Activated naive CD4-positive, alpha-beta T cell treated with anti-CD3 and anti-CD28 coated beads, Interleukin-2, amount 10 ng/mL, durations not matched to agents 7 days and 5 days (primary cell): Measurements from ENCODE around the gene ARL15.
"Not testable (repeated sequence)": the region's sequence is repeated elsewhere in the genome, so short reads cannot be mapped to it uniquely, and the experiment has no call there.

Experiments
- CTCF ChIA-PET: fragments of 350-600 bp; sonication (Branson Sonifier 250); formaldehyde crosslinking; loops from one replicate; lab custom pipeline; 2021; ENCODE audit warnings: antibody characterized with exemption; lab: Charles Lee
- DNase-seq: peaks from one replicate; pipeline ENCODE4 v3.0.0-alpha.2; 2020
- H3K27ac Mint-ChIP-seq: one replicate; pipeline ENCODE4 v1.8.0; 2021; ENCODE audit warnings: mild to moderate bottlenecking, moderate library complexity, mixed read lengths
- H3K27me3 Mint-ChIP-seq: one replicate; pipeline ENCODE4 v1.8.0; 2021; ENCODE audit warnings: mild to moderate bottlenecking, mixed read lengths
- H3K36me3 Mint-ChIP-seq: one replicate; pipeline ENCODE4 v1.8.0; 2021; ENCODE audit warnings: mixed read lengths
- H3K4me1 Mint-ChIP-seq: one replicate; pipeline ENCODE4 v1.8.0; 2021; ENCODE audit warnings: mixed read lengths
- H3K4me3 Mint-ChIP-seq: one replicate; pipeline ENCODE4 v1.8.0; 2021; ENCODE audit warnings: mild to moderate bottlenecking, moderate library complexity, mixed read lengths
- H3K9me3 Mint-ChIP-seq: one replicate; pipeline ENCODE4 v1.8.0; 2021; ENCODE audit warnings: mixed read lengths

ARL15 gene

GRCh38 chr5:54073131-54073530 lies 237.2 kb downstream of the ARL15 start:
- DNase-seq, result no peak
- Mint-ChIP-seq H3K27me3 (no peaks in the 10 kb centered on the region), H3K4me3 (no peak overlapping the region), H3K4me1 (no peaks in the 10 kb centered on the region), H3K36me3 (no peaks in the 10 kb centered on the region), H3K27ac (no peak overlapping the region), H3K9me3 (no peaks in the 10 kb centered on the region)
- CTCF ChIA-PET, result no interaction called here

DNA sequence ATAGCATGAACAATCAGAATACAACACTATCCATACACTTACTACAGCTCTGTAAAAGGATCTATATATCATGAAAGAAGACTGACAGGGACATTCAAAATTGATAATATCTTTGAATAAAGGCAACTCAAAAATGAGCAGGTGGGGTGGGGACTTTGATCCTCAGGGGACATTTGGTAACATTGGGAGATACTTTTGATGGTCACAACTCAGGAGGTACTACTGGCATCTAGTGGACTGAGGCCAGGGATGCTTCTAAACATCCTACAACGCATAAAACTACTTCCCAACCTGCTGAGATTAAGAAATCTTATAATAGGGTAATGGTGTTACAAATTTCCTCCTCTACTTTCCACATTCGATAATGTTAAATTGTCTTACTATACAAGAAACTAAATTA lies 243.9 kb downstream of the ARL15 start:
- H3K4me1 Mint-ChIP-seq, result no peaks in the 10 kb centered on the region
- no peak for DNase-seq
- no peaks in the 10 kb centered on the region for H3K36me3 Mint-ChIP-seq
- no peak overlapping the region for H3K4me3 Mint-ChIP-seq
- CTCF ChIA-PET, result no interaction called here
- no peaks in the 10 kb centered on the region for H3K9me3 Mint-ChIP-seq
- H3K27ac Mint-ChIP-seq, result no peak overlapping the region
- H3K27me3 Mint-ChIP-seq, result no peaks in the 10 kb centered on the region

- Mint-ChIP-seq H3K36me3 (no peaks in the 10 kb centered on the region), H3K27ac (no peak overlapping the region), H3K9me3 (no peaks in the 10 kb centered on the region), H3K4me1 (no peaks in the 10 kb centered on the region), H3K4me3 (no peak overlapping the region), H3K27me3 (no peaks in the 10 kb centered on the region)
- no peak for DNase-seq
- CTCF ChIA-PET, result no interaction called here
Observed at GRCh38 chr5:54063817-54064216, 246.6 kb downstream of the ARL15 start.

- H3K36me3 Mint-ChIP-seq, result peaks cover 1% of the 10 kb centered on the region
- DNase-seq, result no peak
- H3K27me3 Mint-ChIP-seq, result no peaks in the 10 kb centered on the region
- no peak overlapping the region for H3K4me3 Mint-ChIP-seq
- no peaks in the 10 kb centered on the region for H3K9me3 Mint-ChIP-seq
- no peak overlapping the region for H3K27ac Mint-ChIP-seq
- no peaks in the 10 kb centered on the region for H3K4me1 Mint-ChIP-seq
- CTCF ChIA-PET, result no interaction called here
Observed at GRCh38 chr5:54062958-54063357, 247.4 kb downstream of the ARL15 start.

DNA sequence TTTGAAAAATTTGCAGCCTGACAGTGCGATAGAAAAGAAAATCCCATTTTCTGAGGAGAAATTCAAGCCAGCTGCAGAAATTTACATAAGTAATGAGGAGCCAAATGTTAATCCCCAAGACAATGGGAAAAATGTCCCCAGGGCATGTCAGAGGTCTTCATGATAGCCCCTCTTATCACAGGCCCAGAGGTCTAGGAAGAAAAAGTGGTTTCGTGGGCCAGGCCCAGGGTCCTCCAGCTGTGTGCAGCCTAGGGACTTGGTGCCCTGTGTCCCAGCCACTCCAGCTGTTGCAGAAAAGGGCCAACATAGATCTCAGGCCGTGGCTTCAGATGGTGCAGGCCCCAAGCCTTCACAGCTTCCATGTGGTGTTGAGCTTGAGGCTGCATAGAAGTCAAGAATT lies 249.5 kb downstream of the ARL15 start:
- H3K9me3 Mint-ChIP-seq, H3K36me3 Mint-ChIP-seq, H3K27me3 Mint-ChIP-seq, CTCF ChIA-PET, H3K4me1 Mint-ChIP-seq, H3K4me3 Mint-ChIP-seq, H3K27ac Mint-ChIP-seq, DNase-seq: not testable (repeated sequence)

DNA sequence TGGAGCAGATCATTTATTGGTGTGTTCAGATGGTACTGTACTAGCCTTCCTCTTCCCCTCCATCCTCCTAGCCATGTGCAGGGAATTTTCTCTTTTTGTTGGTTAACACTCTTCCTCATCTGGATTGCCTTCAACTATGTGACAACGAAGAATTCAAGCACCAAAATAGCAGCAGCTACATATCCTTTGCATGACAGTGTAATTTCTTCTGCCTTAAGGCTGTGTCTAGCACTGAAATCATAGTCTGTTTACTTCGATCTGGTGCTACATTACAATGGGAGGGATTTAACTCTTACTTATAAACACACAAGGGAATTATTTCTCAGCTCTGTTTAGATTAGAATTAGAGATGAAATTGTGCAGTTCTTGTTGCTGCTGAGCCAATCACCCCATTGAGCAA lies 260.4 kb downstream of the ARL15 start:
- H3K9me3 Mint-ChIP-seq, result no peaks in the 10 kb centered on the region
- no peak for DNase-seq
- no peak overlapping the region for H3K4me3 Mint-ChIP-seq
- no peaks in the 10 kb centered on the region for H3K36me3 Mint-ChIP-seq
- H3K27ac Mint-ChIP-seq, result no peak overlapping the region
- CTCF ChIA-PET, result no interaction called here
- no peaks in the 10 kb centered on the region for H3K27me3 Mint-ChIP-seq
- H3K4me1 Mint-ChIP-seq, result no peaks in the 10 kb centered on the region

GRCh38 chr5:54049144-54049543 lies 261.2 kb downstream of the ARL15 start:
- Mint-ChIP-seq H3K27ac (no peak overlapping the region), H3K36me3 (no peaks in the 10 kb centered on the region), H3K9me3 (no peaks in the 10 kb centered on the region), H3K4me1 (no peaks in the 10 kb centered on the region), H3K4me3 (no peak overlapping the region), H3K27me3 (no peaks in the 10 kb centered on the region)
- DNase-seq, result no peak
- CTCF ChIA-PET, result no interaction called here

GRCh38 chr5:54045077-54045792 lies 265.1 kb downstream of the ARL15 start:
- CTCF ChIA-PET, result no interaction called here
- no peak overlapping the region for H3K27ac Mint-ChIP-seq
- no peaks in the 10 kb centered on the region for H3K27me3 Mint-ChIP-seq
- H3K36me3 Mint-ChIP-seq, result no peaks in the 10 kb centered on the region
- no peak overlapping the region for H3K4me3 Mint-ChIP-seq
- no peaks in the 10 kb centered on the region for H3K4me1 Mint-ChIP-seq
- no peak for DNase-seq
- H3K9me3 Mint-ChIP-seq, result no peaks in the 10 kb centered on the region

DNA sequence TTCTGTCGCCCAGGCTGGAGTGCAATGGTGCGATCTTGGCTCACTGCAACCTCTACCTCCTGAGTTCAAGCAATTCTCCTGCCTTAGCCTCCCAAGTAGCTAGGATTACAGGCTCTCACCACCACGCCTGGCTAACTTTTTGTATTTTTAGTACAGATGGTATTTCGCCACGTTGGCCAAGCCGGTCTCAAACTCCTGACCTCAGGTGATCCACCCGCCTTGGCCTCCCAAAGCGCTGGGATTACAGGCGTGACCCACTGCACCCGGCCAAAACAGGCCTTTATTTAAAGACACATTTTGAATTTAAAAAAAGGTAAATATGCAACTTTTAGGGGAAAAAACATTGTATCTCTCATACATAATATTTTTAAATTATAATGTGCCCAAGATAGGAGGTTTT lies 266.1 kb downstream of the ARL15 start:
- CTCF ChIA-PET, H3K36me3 Mint-ChIP-seq, H3K27me3 Mint-ChIP-seq, H3K27ac Mint-ChIP-seq, H3K4me3 Mint-ChIP-seq, DNase-seq, H3K4me1 Mint-ChIP-seq, H3K9me3 Mint-ChIP-seq: not testable (repeated sequence)

GRCh38 chr5:54040804-54041203 lies 269.6 kb downstream of the ARL15 start:
- H3K36me3 Mint-ChIP-seq, result no peaks in the 10 kb centered on the region
- no peak overlapping the region for H3K27ac Mint-ChIP-seq
- CTCF ChIA-PET, result no interaction called here
- DNase-seq, result no peak
- no peak overlapping the region for H3K4me3 Mint-ChIP-seq
- H3K27me3 Mint-ChIP-seq, result no peaks in the 10 kb centered on the region
- H3K9me3 Mint-ChIP-seq, result no peaks in the 10 kb centered on the region
- H3K4me1 Mint-ChIP-seq, result no peaks in the 10 kb centered on the region

DNA sequence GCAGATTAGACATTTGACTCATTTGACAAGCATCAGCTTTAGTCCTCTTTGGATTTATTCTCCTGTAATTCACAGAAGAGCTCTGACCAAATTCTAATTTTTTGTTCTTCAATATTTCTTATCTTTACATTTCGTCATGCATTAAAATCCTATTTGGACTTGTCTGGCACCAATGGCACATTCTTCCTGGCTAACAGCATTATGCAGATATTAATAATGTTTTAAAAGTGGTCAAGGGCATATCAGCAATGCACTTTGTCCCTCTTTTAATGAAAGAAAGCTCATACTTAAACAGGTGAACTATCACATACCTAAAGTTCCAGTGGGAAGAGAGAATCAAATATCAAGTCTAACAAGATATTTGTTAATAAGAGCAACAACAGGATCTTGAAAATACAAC lies 270.4 kb downstream of the ARL15 start:
- no peak overlapping the region for H3K27ac Mint-ChIP-seq
- DNase-seq, result no peak
- no peak overlapping the region for H3K4me3 Mint-ChIP-seq
- CTCF ChIA-PET, result no interaction called here
- no peaks in the 10 kb centered on the region for H3K4me1 Mint-ChIP-seq
- H3K9me3 Mint-ChIP-seq, result no peaks in the 10 kb centered on the region
- H3K36me3 Mint-ChIP-seq, result no peaks in the 10 kb centered on the region
- no peaks in the 10 kb centered on the region for H3K27me3 Mint-ChIP-seq

- DNase-seq, result no peak
- H3K4me1 Mint-ChIP-seq, result no peaks in the 10 kb centered on the region
- CTCF ChIA-PET, result no interaction called here
- no peaks in the 10 kb centered on the region for H3K9me3 Mint-ChIP-seq
- no peaks in the 10 kb centered on the region for H3K27me3 Mint-ChIP-seq
- H3K4me3 Mint-ChIP-seq, result no peak overlapping the region
- no peak overlapping the region for H3K27ac Mint-ChIP-seq
- H3K36me3 Mint-ChIP-seq, result no peaks in the 10 kb centered on the region
Observed at GRCh38 chr5:54037205-54037604, 273.2 kb downstream of the ARL15 start.

GRCh38 chr5:54030981-54031380 lies 279.4 kb downstream of the ARL15 start:
- no peak for DNase-seq
- no peaks in the 10 kb centered on the region for H3K36me3 Mint-ChIP-seq
- no peaks in the 10 kb centered on the region for H3K4me1 Mint-ChIP-seq
- no peak overlapping the region for H3K27ac Mint-ChIP-seq
- H3K4me3 Mint-ChIP-seq, result no peak overlapping the region
- H3K9me3 Mint-ChIP-seq, result no peaks in the 10 kb centered on the region
- no peaks in the 10 kb centered on the region for H3K27me3 Mint-ChIP-seq
- CTCF ChIA-PET, result no interaction called here

GRCh38 chr5:54024466-54024865 lies 285.9 kb downstream of the ARL15 start:
- H3K9me3 Mint-ChIP-seq, result no peaks in the 10 kb centered on the region
- no peak overlapping the region for H3K27ac Mint-ChIP-seq
- no peak overlapping the region for H3K4me3 Mint-ChIP-seq
- no peaks in the 10 kb centered on the region for H3K27me3 Mint-ChIP-seq
- CTCF ChIA-PET, result no interaction called here
- peaks cover 1% of the 10 kb centered on the region for H3K36me3 Mint-ChIP-seq
- DNase-seq, result no peak
- H3K4me1 Mint-ChIP-seq, result peaks cover 29% of the 10 kb centered on the region

DNA sequence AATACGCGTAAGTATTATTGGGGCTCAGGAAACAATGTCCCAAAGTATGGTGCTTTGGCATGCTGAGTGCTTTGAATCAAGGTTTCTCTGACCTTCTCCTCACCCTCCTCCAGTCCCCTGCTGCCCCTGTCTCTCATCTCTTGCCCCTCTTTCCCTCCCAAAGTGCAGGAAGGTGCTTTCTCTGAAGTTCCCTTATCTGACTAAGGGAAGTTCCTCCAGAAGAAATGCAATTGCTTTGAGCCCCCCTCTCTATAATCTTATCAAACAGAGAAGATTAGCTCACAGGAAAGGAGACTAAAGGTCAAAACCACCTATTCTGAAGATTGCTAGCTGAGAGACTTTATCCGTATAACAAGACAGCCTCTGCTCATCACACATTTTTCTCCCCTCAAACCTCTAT lies 288.1 kb downstream of the ARL15 start:
- Mint-ChIP-seq H3K27me3 (no peaks in the 10 kb centered on the region), H3K9me3 (no peaks in the 10 kb centered on the region), H3K4me3 (peak overlapping the region; percentile 59), H3K27ac (peak overlapping the region; percentile 81), H3K4me1 (peaks cover 29% of the 10 kb centered on the region), H3K36me3 (peaks cover 1% of the 10 kb centered on the region)
- CTCF ChIA-PET, result no interaction called here
- no peak for DNase-seq
